Measurements from ENCODE around the gene GGCT.

The GGCT gene

GRCh38 chr7:30524545-30524944, 19.9 kb upstream of the GGCT start:
- H3K4me1 ChIP-seq (ENCODE audit: low read length) = no peaks in the 10 kb centered on the region
- no peaks in the 10 kb centered on the region for H3K9me3 ChIP-seq (replicated peaks; ENCODE audit: insufficient read depth, low read length)
- peaks cover 3% of the 10 kb centered on the region; the same call in 1 of the 2 replicates for H3F3A ChIP-seq (ENCODE audit: insufficient read depth, low read length)
- no peak for TF ChIP-seq EZH2 (optimal IDR thresholded peaks at IDR 0.05; ENCODE audit: low read depth, low read length)
- TF ChIP-seq CTCF (IDR thresholded peaks at IDR 0.05; ENCODE audit: low read length) = no peak
- TF ChIP-seq EZH2phosphoT487 (IDR thresholded peaks at IDR 0.05; ENCODE audit: low read length) = no peak
- no peaks in the 10 kb centered on the region for H3K79me2 ChIP-seq (ENCODE audit: low read length)
- no peak for DNase-seq
- no peaks in the 10 kb centered on the region for H3K9me2 ChIP-seq (replicated peaks; ENCODE audit: insufficient read depth, low read length)
- H3K4me2 ChIP-seq (ENCODE audit: low read depth, low read length) = no peak overlapping the region
- no peak overlapping the region for H3K9ac ChIP-seq (ENCODE audit: low read length)
- no peak overlapping the region for H2AFZ ChIP-seq (ENCODE audit: low read length)
- H3K27me3 ChIP-seq (replicated peaks; ENCODE audit: insufficient read depth, low read length) = no peaks in the 10 kb centered on the region
- H3K4me3 ChIP-seq (ENCODE audit: low read length) = no peak overlapping the region
- no peak overlapping the region for H3K27ac ChIP-seq (ENCODE audit: low read length)
- no peaks in the 10 kb centered on the region for H3K36me3 ChIP-seq (replicated peaks; ENCODE audit: insufficient read depth, low read length)
- H4K20me1 ChIP-seq (ENCODE audit: insufficient read depth, low read length) = no peaks in the 10 kb centered on the region

GRCh38 chr7:30523466-30523865, 18.8 kb upstream of the GGCT start:
- no peak for DNase-seq
- Histone ChIP-seq H3K4me2 (ENCODE audit: low read depth, low read length) (no peak overlapping the region), H3K4me1 (ENCODE audit: low read length) (no peaks in the 10 kb centered on the region), H3K36me3 (replicated peaks; ENCODE audit: insufficient read depth, low read length) (no peaks in the 10 kb centered on the region), H3K27me3 (replicated peaks; ENCODE audit: insufficient read depth, low read length) (no peaks in the 10 kb centered on the region), H4K20me1 (ENCODE audit: insufficient read depth, low read length) (no peaks in the 10 kb centered on the region), H3K27ac (ENCODE audit: low read length) (no peak overlapping the region), H3K9me2 (replicated peaks; ENCODE audit: insufficient read depth, low read length) (no peaks in the 10 kb centered on the region), H2AFZ (ENCODE audit: low read length) (no peak overlapping the region), H3F3A (ENCODE audit: insufficient read depth, low read length) (peaks cover 3% of the 10 kb centered on the region; the same call in 1 of the 2 replicates), H3K9me3 (replicated peaks; ENCODE audit: insufficient read depth, low read length) (no peaks in the 10 kb centered on the region), H3K4me3 (ENCODE audit: low read length) (no peak overlapping the region), H3K9ac (ENCODE audit: low read length) (no peak overlapping the region), H3K79me2 (ENCODE audit: low read length) (no peaks in the 10 kb centered on the region)
- TF ChIP-seq EZH2phosphoT487 (IDR thresholded peaks at IDR 0.05; ENCODE audit: low read length) = no peak
- no peak for TF ChIP-seq CTCF (IDR thresholded peaks at IDR 0.05; ENCODE audit: low read length)
- no peak for TF ChIP-seq EZH2 (optimal IDR thresholded peaks at IDR 0.05; ENCODE audit: low read depth, low read length)

- Histone ChIP-seq H3K79me2 (ENCODE audit: low read length) (no peaks in the 10 kb centered on the region), H2AFZ (ENCODE audit: low read length) (no peak overlapping the region), H3K4me3 (ENCODE audit: low read length) (no peak overlapping the region), H3K36me3 (replicated peaks; ENCODE audit: insufficient read depth, low read length) (no peaks in the 10 kb centered on the region), H3K9me3 (replicated peaks; ENCODE audit: insufficient read depth, low read length) (no peaks in the 10 kb centered on the region), H4K20me1 (ENCODE audit: insufficient read depth, low read length) (no peaks in the 10 kb centered on the region), H3K27ac (ENCODE audit: low read length) (no peak overlapping the region), H3K4me1 (ENCODE audit: low read length) (no peaks in the 10 kb centered on the region), H3K27me3 (replicated peaks; ENCODE audit: insufficient read depth, low read length) (no peaks in the 10 kb centered on the region), H3K9ac (ENCODE audit: low read length) (no peak overlapping the region), H3F3A (ENCODE audit: insufficient read depth, low read length) (peaks cover 3% of the 10 kb centered on the region; the same call in 1 of the 2 replicates), H3K9me2 (replicated peaks; ENCODE audit: insufficient read depth, low read length) (no peaks in the 10 kb centered on the region), H3K4me2 (ENCODE audit: low read depth, low read length) (no peak overlapping the region)
- no peak for DNase-seq
- no peak for TF ChIP-seq EZH2 (optimal IDR thresholded peaks at IDR 0.05; ENCODE audit: low read depth, low read length)
- TF ChIP-seq EZH2phosphoT487 (IDR thresholded peaks at IDR 0.05; ENCODE audit: low read length) = no peak
- TF ChIP-seq CTCF (IDR thresholded peaks at IDR 0.05; ENCODE audit: low read length) = no peak
Measured at GRCh38 chr7:30522159-30522558, 17.5 kb upstream of the GGCT start.

Data from MM.1S (cell line).